ENCODE measurements around the gene USP17L26.
"Not testable (repeated sequence)": the region's sequence is repeated elsewhere in the genome, so short reads cannot be mapped to it uniquely, and the experiment has no call there.

The USP17L26 gene

GRCh38 chr4:9334358-9334757 is at the start of gene USP17L26:
Gene USP17L26 (plus strand): TSS chr4:9334658. CDS start chr4:9334658, 0 bp downstream.
- in situ Hi-C loops (cut with HindIII; ENCODE audit: low sequenced_read_pairs): not testable (repeated sequence)

- in situ Hi-C loops (cut with HindIII; ENCODE audit: low sequenced_read_pairs): not testable (repeated sequence)
Observed at GRCh38 chr4:9324191-9324590, 10.3 kb upstream of the USP17L26 start.

- in situ Hi-C loops (cut with HindIII; ENCODE audit: low sequenced_read_pairs): not testable (repeated sequence)
Observed at GRCh38 chr4:9324865-9325264, 9.6 kb upstream of the USP17L26 start, which contains the start of gene USP17L24. Gene USP17L24 (plus strand): TSS chr4:9325165. CDS start chr4:9325165, 0 bp downstream.

- in situ Hi-C loops (cut with HindIII; ENCODE audit: low sequenced_read_pairs): not testable (repeated sequence)
Observed at GRCh38 chr4:9329611-9330010, 4.8 kb upstream of the USP17L26 start, which contains the start of gene USP17L25. Gene USP17L25 (plus strand): TSS chr4:9329911. CDS start chr4:9329911, 0 bp downstream.

- in situ Hi-C loops (cut with HindIII; ENCODE audit: low sequenced_read_pairs): not testable (repeated sequence)
Observed at GRCh38 chr4:9339103-9339502, 4.6 kb downstream of the USP17L26 start, which contains the start of gene USP17L5. Gene USP17L5 (plus strand): TSS chr4:9339403. CDS start chr4:9339403, 0 bp downstream.

- in situ Hi-C loops (cut with HindIII; ENCODE audit: low sequenced_read_pairs): not testable (repeated sequence)
Observed at GRCh38 chr4:9343848-9344247, 9.4 kb downstream of the USP17L26 start, which contains the start of gene USP17L27. Gene USP17L27 (plus strand): TSS chr4:9344148. CDS start chr4:9344148, 0 bp downstream.

- in situ Hi-C loops (cut with HindIII; ENCODE audit: low sequenced_read_pairs): not testable (repeated sequence)
Observed at GRCh38 chr4:9348593-9348992, 14.1 kb downstream of the USP17L26 start, which contains the start of gene USP17L28. Gene USP17L28 (plus strand): TSS chr4:9348893. CDS start chr4:9348893, 0 bp downstream.

- in situ Hi-C loops (cut with HindIII; ENCODE audit: low sequenced_read_pairs): not testable (repeated sequence)
Observed at GRCh38 chr4:9350866-9351265, 16.4 kb downstream of the USP17L26 start.

GRCh38 chr4:9353338-9353737 is 18.9 kb downstream of the USP17L26 start, which contains the start of gene USP17L29:
Gene USP17L29 (plus strand): TSS chr4:9353638. CDS start chr4:9353638, 0 bp downstream.
- in situ Hi-C loops (cut with HindIII; ENCODE audit: low sequenced_read_pairs): not testable (repeated sequence)

GRCh38 chr4:9362829-9363228 is 28.4 kb downstream of the USP17L26 start, which contains the start of gene USP17L30:
Gene USP17L30 (plus strand): TSS chr4:9363129. CDS start chr4:9363129, 0 bp downstream.
- in situ Hi-C loops (cut with HindIII; ENCODE audit: low sequenced_read_pairs): not testable (repeated sequence)

GRCh38 chr4:9379881-9380280 is 45.4 kb downstream of the USP17L26 start:
- in situ Hi-C loops (cut with HindIII; ENCODE audit: low sequenced_read_pairs): not testable (repeated sequence)

GRCh38 chr4:9381012-9381534 is 46.6 kb downstream of the USP17L26 start:
- in situ Hi-C loops (cut with HindIII; ENCODE audit: low sequenced_read_pairs): not testable (repeated sequence)

- in situ Hi-C loops (cut with HindIII; ENCODE audit: low sequenced_read_pairs): no loop called here
Observed at GRCh38 chr4:9384126-9384525, 49.7 kb downstream of the USP17L26 start.
